CD8-positive, alpha-beta memory T cell (primary cell): ENCODE data around the gene ATL1. TPM values are rescaled to one million over a fixed set of nuclear protein-coding genes. Genes with fewer than 3 reads are reported as not detected.
A peak's percentile ranks its signal among the peaks of the same experiment; 100 is the strongest.

Experiments
- CTCF ChIA-PET: fragments of 350-600 bp; sonication (Branson Sonifier 250); formaldehyde crosslinking; loops from one replicate; lab custom pipeline; 2021; ENCODE audit warnings: antibody characterized with exemption; lab: Charles Lee
- POLR2A ChIA-PET: fragments of 350-600 bp; sonication (Branson Sonifier 250); formaldehyde crosslinking; loops from one replicate; lab custom pipeline; 2021; ENCODE audit warnings: antibody characterized with exemption; lab: Charles Lee
- DNase-seq, 5 donors: peaks; one replicate each; pipeline versions ENCODE4 v3.0.0 to v3.0.0-alpha.2; 2020 to 2022; ENCODE audit warnings: mixed read lengths in 1 of 5
- H3K27ac ChIP-seq: one replicate; pipeline ENCODE4 v1.7.0; 2013; ENCODE audit warnings: low read depth, mild to moderate bottlenecking, low read length, moderate library complexity
- H3K27me3 ChIP-seq: 2 replicates; pipeline ENCODE4 v1.7.0; 2013; ENCODE audit warnings: low read length, mild to moderate bottlenecking; ENCODE audit not compliant: insufficient read depth, poor library complexity, severe bottlenecking
- H3K36me3 ChIP-seq: 2 replicates; pipeline ENCODE4 v1.7.0; 2013; ENCODE audit warnings: mild to moderate bottlenecking, low read length, moderate library complexity; ENCODE audit not compliant: insufficient read depth
- H3K4me1 ChIP-seq: 2 replicates; pipeline ENCODE4 v1.7.0; 2013; ENCODE audit warnings: mild to moderate bottlenecking, low read length, moderate library complexity; ENCODE audit not compliant: insufficient read depth
- H3K4me3 ChIP-seq: 2 replicates; pipeline ENCODE4 v1.7.0; 2013; ENCODE audit warnings: mild to moderate bottlenecking, low read length
- H3K9me3 ChIP-seq: 2 replicates; pipeline ENCODE4 v1.7.0; 2013; ENCODE audit warnings: mild to moderate bottlenecking, low read length
- H3K27ac Mint-ChIP-seq, 8 donors: one replicate each; pipeline ENCODE4 v1.8.0; 2020 to 2021; ENCODE audit warnings: mixed read lengths in 8 of 8, mild to moderate bottlenecking in 6 of 8, inconsistent platforms in 3 of 8, moderate library complexity in 3 of 8
- H3K27me3 Mint-ChIP-seq, 2 donors: one replicate each; pipeline ENCODE4 v1.8.0; 2020 to 2021; ENCODE audit warnings: mixed read lengths in 2 of 2, mild to moderate bottlenecking in 1 of 2, moderate library complexity in 1 of 2
- H3K36me3 Mint-ChIP-seq, 3 donors: one replicate each; pipeline ENCODE4 v1.8.0; 2020 to 2021; ENCODE audit warnings: mixed read lengths in 3 of 3, inconsistent platforms in 1 of 3, mild to moderate bottlenecking in 1 of 3
- H3K4me1 Mint-ChIP-seq, 3 donors: one replicate each; pipeline ENCODE4 v1.8.0; 2020 to 2021; ENCODE audit warnings: mixed read lengths in 3 of 3, inconsistent platforms in 1 of 3, mild to moderate bottlenecking in 1 of 3
- H3K4me3 Mint-ChIP-seq, 7 donors: one replicate each; pipeline ENCODE4 v1.8.0; 2020 to 2021; ENCODE audit warnings: mixed read lengths in 7 of 7, mild to moderate bottlenecking in 6 of 7, moderate library complexity in 4 of 7, inconsistent platforms in 2 of 7
- H3K9me3 Mint-ChIP-seq, 5 donors: one replicate each; pipeline ENCODE4 v1.8.0; 2020 to 2022; ENCODE audit warnings: mixed read lengths in 5 of 5, mild to moderate bottlenecking in 3 of 5, moderate library complexity in 2 of 5, inconsistent platforms in 1 of 5
- polyA plus RNA-seq: library from polyadenylated mRNA; unstranded; fragments of 300-500 nt; fragmentation: Illumina TruSeq; gene quantifications from one replicate; pipeline ENCODE4 v1.2.3, GENCODE V29; 2021
- total RNA-seq, 2 experiments: library from RNA; stranded (reverse); gene quantifications; one replicate each; pipeline ENCODE4 v1.2.3, GENCODE V29; 2021

Gene ATL1
- total and polyA plus RNA-seq, 3 experiments from 2014 or later: 0.81 to 2.4 (median 1.3) TPM

- DNase-seq: no peak
- peak overlapping the region in 7 of 8 donors; percentile 54 to 97 (median 90) for H3K27ac Mint-ChIP-seq
Measured at GRCh38 chr14:50530794-50531365, 29.1 kb upstream of the ATL1 start.

GRCh38 chr14:50531595-50532501 lies 28.1 kb upstream of the ATL1 start:
- POLR2A ChIA-PET: interaction anchor here (0.5 to 1.8 kb wide), 4 partner anchors 211 to 943 kb away, joined by 3 to 5 read pairs (median 3); partner anchors contain the start of genes DMAC2L and L2HGDH
- Mint-ChIP-seq H3K36me3 (peaks cover 0 to 6% (median 0%) of the 10 kb centered on the region in 3 donors), H3K9me3 (no peaks in the 10 kb centered on the region), H3K27me3 (no peaks in the 10 kb centered on the region), H3K27ac (peak overlapping the region; percentile 81 to 97 (median 90)), H3K4me3 (peak overlapping the region; percentile 86 to 97 (median 91)), H3K4me1 (peaks cover 45 to 51% (median 50%) of the 10 kb centered on the region in 3 donors)
- no peaks in the 10 kb centered on the region for H3K9me3 ChIP-seq
- peaks cover 44% of the 10 kb centered on the region for H3K4me1 ChIP-seq
- peak overlapping the region; percentile 74 for H3K4me3 ChIP-seq
- DNase-seq: peak in 4 of 5 donors; percentile 20 to 59 (median 25)
- H3K27me3 ChIP-seq: no peaks in the 10 kb centered on the region
- H3K27ac ChIP-seq: peak overlapping the region; percentile 66
- H3K36me3 ChIP-seq: no peaks in the 10 kb centered on the region
- CTCF ChIA-PET: interaction anchor here (0.8 to 2.3 kb wide), 13 partner anchors 9 to 945 kb away, joined by 3 to 12 read pairs (median 3); partner anchors contain the start of genes DMAC2L, L2HGDH and RPS29

More at GRCh38 chr14:50530794-50531365, 29.1 kb upstream of the ATL1 start:
- Histone ChIP-seq H3K4me1 (peaks cover 44% of the 10 kb centered on the region), H3K36me3 (no peaks in the 10 kb centered on the region), H3K9me3 (no peaks in the 10 kb centered on the region), H3K27ac (no peak overlapping the region), H3K27me3 (no peaks in the 10 kb centered on the region), H3K4me3 (peak overlapping the region; percentile 74)
- CTCF ChIA-PET: interaction anchor here (1.3 kb wide), 1 partner anchor 218 kb away, joined by 3 read pairs; no protein-coding TSS in a partner anchor
- Mint-ChIP-seq H3K36me3 (peaks cover 0 to 11% (median 2%) of the 10 kb centered on the region in 3 donors), H3K4me3 (peak overlapping the region; percentile 86 to 97 (median 91)), H3K27me3 (no peaks in the 10 kb centered on the region), H3K9me3 (no peaks in the 10 kb centered on the region), H3K4me1 (peaks cover 52 to 61% (median 59%) of the 10 kb centered on the region in 3 donors)
- POLR2A ChIA-PET: interaction anchor here (1.0 kb wide), 1 partner anchor 210 kb away, joined by 3 read pairs; no protein-coding TSS in a partner anchor

GRCh38 chr14:50532502-50533240 lies 27.3 kb upstream of the ATL1 start, which contains the start of gene MAP4K5:
Gene MAP4K5 (minus strand): TSS chr14:50532569. CDS start chr14:50532049, 520 bp downstream.
- Mint-ChIP-seq H3K36me3 (peaks cover 0 to 6% (median 0%) of the 10 kb centered on the region in 3 donors), H3K27ac (peak within 1 kb of the TSS; percentile 81 to 97 (median 90)), H3K4me1 (peaks cover 45 to 51% (median 50%) of the 10 kb centered on the region in 3 donors), H3K27me3 (no peaks in the 10 kb centered on the region), H3K9me3 (no peaks in the 10 kb centered on the region), H3K4me3 (peak within 1 kb of the TSS; percentile 86 to 97 (median 91))
- Histone ChIP-seq H3K4me3 (peak within 1 kb of the TSS; percentile 74), H3K27me3 (no peaks in the 10 kb centered on the region), H3K36me3 (no peaks in the 10 kb centered on the region), H3K9me3 (no peaks in the 10 kb centered on the region), H3K27ac (peak within 1 kb of the TSS; percentile 66), H3K4me1 (peaks cover 44% of the 10 kb centered on the region)
- ChIA-PET POLR2A (interaction anchor here (1.8 kb wide), 1 partner anchor 221 kb away, joined by 5 read pairs; the partner anchor contains the start of genes DMAC2L and L2HGDH), CTCF (interaction anchor here (0.8 to 2.3 kb wide), 13 partner anchors 10 to 946 kb away, joined by 3 to 12 read pairs (median 3); partner anchors contain the start of genes DMAC2L, L2HGDH and RPS29)
- DNase-seq: peak; percentile 83 to 93 (median 87)

- ChIA-PET POLR2A (interaction anchor here (1.8 kb wide), 1 partner anchor 222 kb away, joined by 5 read pairs; the partner anchor contains the start of genes DMAC2L and L2HGDH), CTCF (interaction anchor here (0.8 to 2.3 kb wide), 2 partner anchors 10 to 212 kb away, joined by 3 to 12 read pairs; no protein-coding TSS in a partner anchor)
- H3K27me3 ChIP-seq: no peaks in the 10 kb centered on the region
- Mint-ChIP-seq H3K27me3 (no peaks in the 10 kb centered on the region), H3K4me3 (peak overlapping the region; percentile 75 to 95 (median 88)), H3K36me3 (peaks cover 0 to 4% (median 0%) of the 10 kb centered on the region in 3 donors), H3K9me3 (no peaks in the 10 kb centered on the region), H3K27ac (peak overlapping the region; percentile 71 to 97 (median 88)), H3K4me1 (peaks cover 42 to 45% (median 45%) of the 10 kb centered on the region in 3 donors)
- peaks cover 39% of the 10 kb centered on the region for H3K4me1 ChIP-seq
- no peak overlapping the region for H3K27ac ChIP-seq
- DNase-seq: no peak
- H3K4me3 ChIP-seq: peak overlapping the region; percentile 74
- H3K36me3 ChIP-seq: no peaks in the 10 kb centered on the region
- no peaks in the 10 kb centered on the region for H3K9me3 ChIP-seq
Measured at GRCh38 chr14:50533241-50533705, 26.7 kb upstream of the ATL1 start.

- H3K4me1 Mint-ChIP-seq: peaks cover 38 to 40% (median 40%) of the 10 kb centered on the region in 3 donors
- CTCF ChIA-PET: interaction anchor here (0.8 to 2.3 kb wide), 2 partner anchors 9 to 212 kb away, joined by 3 to 12 read pairs; no protein-coding TSS in a partner anchor
- Histone ChIP-seq H3K9me3 (no peaks in the 10 kb centered on the region), H3K4me1 (peaks cover 35% of the 10 kb centered on the region), H3K4me3 (no peak overlapping the region), H3K27ac (no peak overlapping the region), H3K36me3 (no peaks in the 10 kb centered on the region), H3K27me3 (no peaks in the 10 kb centered on the region)
- H3K27me3 Mint-ChIP-seq: no peaks in the 10 kb centered on the region
- H3K36me3 Mint-ChIP-seq: peaks cover 0 to 4% (median 0%) of the 10 kb centered on the region in 3 donors
- no peaks in the 10 kb centered on the region for H3K9me3 Mint-ChIP-seq
- POLR2A ChIA-PET: no interaction called here
- H3K4me3 Mint-ChIP-seq: peak overlapping the region in 1 of 7 donors; percentile 31
- H3K27ac Mint-ChIP-seq: peak overlapping the region in 1 of 8 donors; percentile 14
- DNase-seq: no peak
Measured at GRCh38 chr14:50533806-50534205, 26.1 kb upstream of the ATL1 start.

GRCh38 chr14:50534416-50534815 lies 25.5 kb upstream of the ATL1 start:
- Mint-ChIP-seq H3K4me1 (peaks cover 32 to 34% (median 34%) of the 10 kb centered on the region in 3 donors), H3K27me3 (no peaks in the 10 kb centered on the region), H3K9me3 (no peaks in the 10 kb centered on the region), H3K36me3 (peaks cover 0 to 4% (median 0%) of the 10 kb centered on the region in 3 donors), H3K4me3 (peak overlapping the region in 1 of 7 donors; percentile 31), H3K27ac (no peak overlapping the region)
- H3K27me3 ChIP-seq: no peaks in the 10 kb centered on the region
- ChIA-PET POLR2A (no interaction called here), CTCF (no interaction called here)
- H3K4me1 ChIP-seq: peaks cover 29% of the 10 kb centered on the region
- DNase-seq: no peak
- H3K27ac ChIP-seq: no peak overlapping the region
- no peaks in the 10 kb centered on the region for H3K36me3 ChIP-seq
- no peaks in the 10 kb centered on the region for H3K9me3 ChIP-seq
- no peak overlapping the region for H3K4me3 ChIP-seq

GRCh38 chr14:50534997-50535396 lies 24.9 kb upstream of the ATL1 start:
- CTCF ChIA-PET: no interaction called here
- Histone ChIP-seq H3K36me3 (no peaks in the 10 kb centered on the region), H3K9me3 (no peaks in the 10 kb centered on the region), H3K4me1 (peaks cover 23% of the 10 kb centered on the region), H3K4me3 (no peak overlapping the region), H3K27ac (no peak overlapping the region), H3K27me3 (no peaks in the 10 kb centered on the region)
- H3K36me3 Mint-ChIP-seq: peaks cover 0 to 4% (median 0%) of the 10 kb centered on the region in 3 donors
- no peak overlapping the region for H3K27ac Mint-ChIP-seq
- no peak overlapping the region for H3K4me3 Mint-ChIP-seq
- H3K27me3 Mint-ChIP-seq: no peaks in the 10 kb centered on the region
- H3K9me3 Mint-ChIP-seq: no peaks in the 10 kb centered on the region
- POLR2A ChIA-PET: no interaction called here
- H3K4me1 Mint-ChIP-seq: peaks cover 26 to 28% (median 28%) of the 10 kb centered on the region in 3 donors
- no peak for DNase-seq
